Upper lobe of left lung (tissue), 6 donors: Measurements from ENCODE around the gene CCDC183. TPM values are rescaled to one million over a fixed set of nuclear protein-coding genes. Genes with fewer than 3 reads are reported as not detected.

ENCODE experiments used
- ATAC-seq, 2 donors: fragments of 200-7000 bp; cut with Tn5 transposase; one replicate each; pipeline ENCODE4 v1.9.1; 2022; ENCODE audit warnings: mild to moderate bottlenecking in 2 of 2, moderate library complexity in 2 of 2; ENCODE audit not compliant: low FRiP score in 2 of 2
- DNase-seq, 2 donors: peaks; one replicate each; pipeline ENCODE4 v3.0.0-alpha.2; 2019 to 2020
- H3K27ac ChIP-seq, 4 donors: fragments of 200-600 bp; sonication (generic); one replicate each; pipeline ENCODE4 v1.5.1; 2016 to 2019
- H3K27me3 ChIP-seq, 4 donors: fragments of 200-600 bp; sonication (generic); one replicate each; pipeline ENCODE4 v1.5.1; 2017 to 2019
- H3K36me3 ChIP-seq, 4 donors: fragments of 200-600 bp; sonication (generic); one replicate each; pipeline ENCODE4 v1.5.1; 2016 to 2019
- H3K4me1 ChIP-seq, 4 donors: fragments of 200-600 bp; sonication (generic); one replicate each; pipeline ENCODE4 v1.5.1; 2018 to 2019
- H3K4me3 ChIP-seq, 4 donors: fragments of 200-600 bp; sonication (generic); one replicate each; pipeline ENCODE4 v1.5.1; 2017 to 2019; ENCODE audit warnings: mild to moderate bottlenecking in 2 of 4, moderate library complexity in 1 of 4
- H3K9me3 ChIP-seq, 4 donors: fragments of 200-600 bp; sonication (generic); one replicate each; pipeline ENCODE4 v1.5.1; 2018 to 2019
- EP300 ChIP-seq, 4 donors: sonication (generic); formaldehyde crosslinking; IDR thresholded peaks; one replicate each; pipeline ENCODE4 v1.5.1; 2017; ENCODE audit warnings: antibody characterized with exemption in 4 of 4, control low read depth in 2 of 4
- POLR2A ChIP-seq, 4 donors: fragments of 450-650 bp; IDR thresholded peaks; one replicate each; pipeline ENCODE4 v1.5.1; 2016 to 2017; ENCODE audit warnings: antibody characterized with exemption in 4 of 4, mild to moderate bottlenecking in 2 of 4
- POLR2AphosphoS5 ChIP-seq, 2 donors: sonication (generic); formaldehyde crosslinking; IDR thresholded peaks; one replicate each; pipeline ENCODE4 v1.5.1; 2017; ENCODE audit warnings: antibody characterized with exemption in 2 of 2
- WGBS, 2 donors: methylation state at CpG; one replicate each; pipeline ENCODE4 v1.1.5; 2017 to 2018; 5-methylcytosine and 5-hydroxymethylcytosine counted together
- total RNA-seq, 6 donors: library from RNA; depleted of rRNA in 4 of 6; stranded (reverse); fragments of >200 nt in 4 of 6; gene quantifications; one replicate each; pipeline versions ENCODE4 v1.1.0 to v1.2.1, GENCODE V29; 2016 to 2021
- TF ChIP-seq, protein P1 (sequence below), 6 experiments: fragments of 450-650 bp in 4 of 6; fragments of 200-600 bp in 2 of 6; sonication (generic) in 2 of 6; IDR thresholded peaks; one replicate each; pipeline ENCODE4 v1.5.1; 2016 to 2019; ENCODE audit warnings: antibody characterized with exemption in 6 of 6
- donor health status: DM: no; HTN: no; CAD: no; lungs with moderate emphysema.
- donor health status: DM: no; HTN: yes; CAD: no; lungs with severe emphysema.

Gene CCDC183
- total RNA-seq, 6 donors from 2014 or later = 1.9 to 130 (median 6.6) TPM

DNA sequence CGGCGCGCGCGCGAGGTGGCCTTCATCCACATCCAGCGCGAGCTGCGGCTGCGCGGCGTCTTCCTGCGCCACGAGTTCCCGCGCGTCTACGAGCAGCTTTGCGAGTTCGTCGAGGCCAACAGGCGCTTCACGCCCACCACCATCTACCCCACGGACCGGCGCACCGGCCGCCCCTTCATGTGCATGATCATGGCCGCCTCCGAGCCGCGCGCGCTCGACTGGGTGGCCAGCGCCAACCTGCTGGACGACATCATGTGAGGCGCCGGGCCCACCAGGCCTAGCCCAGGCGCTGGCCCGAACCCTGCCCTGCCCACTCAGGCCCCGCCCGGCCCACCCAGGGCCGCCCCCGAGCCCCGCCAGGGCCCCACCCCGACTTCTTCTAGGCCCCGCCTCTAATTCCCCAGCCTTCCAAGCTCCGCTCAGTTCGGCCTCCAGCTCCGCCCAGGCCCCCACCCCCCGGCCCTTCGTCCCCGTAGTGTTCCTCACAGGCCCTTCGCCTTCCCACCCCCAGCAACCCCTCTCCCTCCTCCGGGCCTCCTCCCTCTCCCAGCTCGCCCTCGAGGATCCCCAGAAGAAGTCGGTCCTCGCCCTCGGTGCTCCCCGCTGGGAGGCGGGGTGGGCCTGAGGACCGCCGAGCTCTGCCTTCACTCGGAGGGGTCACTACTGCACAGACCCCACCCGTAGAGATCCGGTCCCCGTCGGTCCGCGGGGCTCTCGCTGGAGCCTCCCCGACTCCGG lies 51.1 kb downstream of the CCDC183 start:
- Histone ChIP-seq H3K27me3 (peaks cover 0 to 39% (median 38%) of the 10 kb centered on the region in 4 donors), H3K36me3 (peaks cover 0 to 14% (median 8%) of the 10 kb centered on the region in 4 donors), H3K4me3 (peak overlapping the region; percentile 56 to 94 (median 76)), H3K4me1 (peaks cover 59 to 77% (median 64%) of the 10 kb centered on the region in 4 donors), H3K27ac (peak overlapping the region in 3 of 4 donors; percentile 87 to 89 (median 88)), H3K9me3 (no peaks in the 10 kb centered on the region)
- TF ChIP-seq EP300 (IDR thresholded peaks at IDR 0.05) (no peak), POLR2A (IDR thresholded peaks at IDR 0.05) (no peak), POLR2AphosphoS5 (IDR thresholded peaks at IDR 0.05) (no peak)
- TF ChIP-seq, protein P1, sequence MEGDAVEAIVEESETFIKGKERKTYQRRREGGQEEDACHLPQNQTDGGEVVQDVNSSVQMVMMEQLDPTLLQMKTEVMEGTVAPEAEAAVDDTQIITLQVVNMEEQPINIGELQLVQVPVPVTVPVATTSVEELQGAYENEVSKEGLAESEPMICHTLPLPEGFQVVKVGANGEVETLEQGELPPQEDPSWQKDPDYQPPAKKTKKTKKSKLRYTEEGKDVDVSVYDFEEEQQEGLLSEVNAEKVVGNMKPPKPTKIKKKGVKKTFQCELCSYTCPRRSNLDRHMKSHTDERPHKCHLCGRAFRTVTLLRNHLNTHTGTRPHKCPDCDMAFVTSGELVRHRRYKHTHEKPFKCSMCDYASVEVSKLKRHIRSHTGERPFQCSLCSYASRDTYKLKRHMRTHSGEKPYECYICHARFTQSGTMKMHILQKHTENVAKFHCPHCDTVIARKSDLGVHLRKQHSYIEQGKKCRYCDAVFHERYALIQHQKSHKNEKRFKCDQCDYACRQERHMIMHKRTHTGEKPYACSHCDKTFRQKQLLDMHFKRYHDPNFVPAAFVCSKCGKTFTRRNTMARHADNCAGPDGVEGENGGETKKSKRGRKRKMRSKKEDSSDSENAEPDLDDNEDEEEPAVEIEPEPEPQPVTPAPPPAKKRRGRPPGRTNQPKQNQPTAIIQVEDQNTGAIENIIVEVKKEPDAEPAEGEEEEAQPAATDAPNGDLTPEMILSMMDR (IDR thresholded peaks at IDR 0.05) = no peak
- ATAC-seq (peak in 1 of 2 donors; percentile 69), DNase-seq (peak; percentile 57 to 93)
- WGBS, 2 donors = 5 to 13% methylated on average over 9 to 19 of the region's 75 CpGs

DNA sequence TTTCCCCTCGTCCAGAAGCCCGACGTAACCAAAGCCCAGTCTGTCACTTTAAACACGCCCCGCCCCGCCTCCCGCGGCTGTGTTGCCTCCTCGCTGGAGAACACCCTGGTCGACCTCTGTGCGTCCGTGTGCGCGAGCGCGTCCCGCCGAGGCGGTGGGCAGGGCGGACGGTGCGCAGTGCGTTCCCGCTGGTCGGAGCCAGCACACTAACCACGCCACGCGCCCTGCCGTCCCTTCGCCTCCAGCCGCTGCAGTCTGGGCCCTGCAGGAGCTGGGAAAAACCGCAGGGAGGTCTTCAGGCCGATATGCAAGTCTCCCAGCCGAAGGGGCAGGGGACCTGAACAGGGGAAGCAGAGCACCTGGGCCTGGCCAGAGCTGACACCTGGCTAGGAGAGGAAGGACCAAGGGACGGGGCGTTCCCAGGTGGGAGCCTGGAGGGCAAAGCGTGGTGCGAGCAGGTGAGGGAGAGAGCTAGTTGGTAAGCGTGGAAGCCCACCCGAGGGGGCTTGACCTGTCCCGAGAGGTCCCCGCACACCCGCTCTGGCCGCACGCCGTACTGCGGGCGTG lies 51.8 kb downstream of the CCDC183 start:
- peak; percentile 89 to 97 for DNase-seq
- H3K4me1 ChIP-seq = peaks cover 53 to 70% (median 57%) of the 10 kb centered on the region in 4 donors
- peaks cover 0 to 39% (median 38%) of the 10 kb centered on the region in 4 donors for H3K27me3 ChIP-seq
- peaks cover 0 to 14% (median 8%) of the 10 kb centered on the region in 4 donors for H3K36me3 ChIP-seq
- TF ChIP-seq EP300 (IDR thresholded peaks at IDR 0.05) (no peak), POLR2AphosphoS5 (IDR thresholded peaks at IDR 0.05) (peak; percentile 55 to 83), POLR2A (IDR thresholded peaks at IDR 0.05) (peak in 3 of 4 donors; percentile 34 to 78 (median 35))
- TF ChIP-seq, protein P1 (IDR thresholded peaks at IDR 0.05) = peak in 1 of 6 experiments; percentile 11
- peak overlapping the region; percentile 56 to 94 (median 76) for H3K4me3 ChIP-seq
- H3K9me3 ChIP-seq = no peaks in the 10 kb centered on the region
- H3K27ac ChIP-seq = peak overlapping the region; percentile 78 to 89 (median 88)
- ATAC-seq = peak; percentile 73 to 78
- WGBS, 2 donors = 0 to 2% methylated on average over 9 to 45 of the region's 48 CpGs

DNA sequence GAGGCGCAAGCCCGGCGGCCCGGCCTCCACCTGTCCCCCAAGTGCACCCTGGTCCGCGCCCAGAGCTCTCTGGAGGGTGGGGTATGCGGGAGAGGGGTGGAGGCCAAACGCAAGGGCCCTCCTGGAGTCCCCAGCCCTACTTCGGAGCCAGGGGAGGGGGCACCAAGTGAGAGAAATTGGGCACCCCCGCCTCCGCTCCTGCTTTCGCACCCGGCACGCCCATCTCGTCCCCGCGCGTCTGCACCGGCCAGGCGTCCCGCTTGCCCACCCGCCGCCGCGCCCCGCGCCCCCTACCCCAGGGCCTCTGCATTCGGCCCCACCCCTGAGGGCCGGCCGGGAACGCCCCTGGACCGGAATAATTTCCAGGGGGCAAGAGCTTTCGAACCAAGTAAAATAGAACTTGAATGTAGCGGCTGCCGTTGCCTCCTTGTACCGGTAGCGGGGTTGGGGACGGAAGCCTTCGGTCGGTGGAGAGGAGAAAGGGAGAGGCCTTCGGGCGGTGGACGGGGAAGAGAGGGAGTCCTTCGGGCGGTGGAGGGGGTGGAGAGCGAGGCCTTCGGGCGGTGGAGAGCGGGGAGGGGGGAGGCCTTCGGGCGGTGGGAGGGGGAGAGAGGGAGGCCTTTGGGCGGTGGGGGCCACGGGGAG lies 52.4 kb downstream of the CCDC183 start:
- peak in 1 of 2 donors; percentile 91 for DNase-seq
- Histone ChIP-seq H3K36me3 (peaks cover 0 to 14% (median 8%) of the 10 kb centered on the region in 4 donors), H3K27me3 (peaks cover 0 to 38% (median 35%) of the 10 kb centered on the region in 4 donors), H3K9me3 (no peaks in the 10 kb centered on the region), H3K27ac (peak overlapping the region; percentile 78 to 89 (median 88)), H3K4me1 (peaks cover 47 to 64% (median 51%) of the 10 kb centered on the region in 4 donors), H3K4me3 (peak overlapping the region; percentile 56 to 94 (median 76))
- TF ChIP-seq, protein P1 (IDR thresholded peaks at IDR 0.05) = no peak
- TF ChIP-seq EP300 (IDR thresholded peaks at IDR 0.05) = no peak
- TF ChIP-seq POLR2AphosphoS5 (IDR thresholded peaks at IDR 0.05) = no peak
- TF ChIP-seq POLR2A (IDR thresholded peaks at IDR 0.05) = no peak
- peak; percentile 25 to 35 for ATAC-seq
- 0 to 1% methylated on average over 6 to 44 of the region's 53 CpGs for WGBS, 2 donors

DNA sequence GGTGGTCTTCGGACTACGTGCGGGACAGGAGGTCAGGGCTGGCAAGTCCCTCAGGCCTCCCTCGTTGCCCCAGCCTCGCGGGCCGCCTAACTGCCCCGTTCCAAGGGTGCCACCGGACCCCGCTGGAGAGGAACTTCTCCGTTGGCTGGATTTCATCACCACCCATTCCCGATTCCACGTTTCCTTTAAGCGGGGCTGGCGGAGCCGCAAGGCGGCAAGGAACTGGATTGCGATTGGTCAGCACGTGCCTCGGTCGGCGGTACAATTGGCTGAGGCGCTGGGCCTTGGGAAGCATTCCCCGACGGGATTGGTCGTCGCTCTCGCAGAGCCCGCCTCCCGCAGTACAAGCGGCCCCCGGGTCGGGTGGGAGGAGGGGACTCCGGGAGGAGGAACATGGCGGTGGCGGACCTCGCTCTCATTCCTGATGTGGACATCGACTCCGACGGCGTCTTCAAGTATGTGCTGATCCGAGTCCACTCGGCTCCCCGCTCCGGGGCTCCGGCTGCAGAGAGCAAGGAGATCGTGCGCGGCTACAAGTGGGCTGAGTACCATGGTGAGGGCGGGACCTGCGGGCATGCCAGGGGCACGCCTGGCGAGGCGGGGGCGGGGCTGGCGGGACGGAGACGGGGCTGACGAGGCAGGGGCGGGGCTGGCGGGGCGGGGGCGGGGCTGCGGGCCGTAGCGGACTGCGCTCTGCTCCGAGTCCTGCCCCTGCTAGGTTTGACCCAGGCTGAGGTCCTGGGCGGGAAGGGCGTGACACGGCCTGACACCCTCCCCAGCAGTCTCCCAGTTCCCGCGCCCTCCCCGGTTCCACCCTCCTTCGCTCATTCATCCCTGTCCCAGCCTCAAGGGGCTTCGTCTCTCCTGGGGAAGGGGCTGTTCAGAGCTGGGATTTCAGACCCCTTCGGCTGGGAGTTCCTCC lies 53.2 kb downstream of the CCDC183 start, which contains the start of gene PHPT1:
Gene PHPT1 (plus strand): TSS at position 372 of the 922 bp plus-strand sequence. CDS start 22 bp downstream, at position 394.
- DNase-seq (peak; percentile 98), ATAC-seq (peak; percentile 93 to 97)
- Histone ChIP-seq H3K9me3 (no peaks in the 10 kb centered on the region), H3K4me1 (peaks cover 39 to 60% (median 43%) of the 10 kb centered on the region in 4 donors), H3K27ac (peak within 1 kb of the TSS; percentile 78 to 89 (median 88)), H3K36me3 (peaks cover 0 to 14% (median 8%) of the 10 kb centered on the region in 4 donors), H3K27me3 (peaks cover 0 to 32% (median 28%) of the 10 kb centered on the region in 4 donors), H3K4me3 (peak within 1 kb of the TSS; percentile 56 to 94 (median 76))
- 0 to 1% methylated on average over 28 to 44 of the region's 77 CpGs for WGBS, 2 donors
- TF ChIP-seq EP300 (IDR thresholded peaks at IDR 0.05) = no peak
- TF ChIP-seq, protein P1 (IDR thresholded peaks at IDR 0.05) = peak in 2 of 6 experiments; percentile 6 to 9
- TF ChIP-seq POLR2AphosphoS5 (IDR thresholded peaks at IDR 0.05) = peak; percentile 87 to 89
- peak in 3 of 4 donors; percentile 49 to 93 (median 64) for TF ChIP-seq POLR2A (IDR thresholded peaks at IDR 0.05)
